Ishikawa (cell line): ENCODE measurements around the gene AMMECR1.

Source experiments
- FOXM1 ChIP-seq: IDR thresholded peaks from 2 replicates; pipeline ENCODE4 v1.6.1; 2012; ENCODE audit warnings: low read depth, borderline replicate concordance
- TAF1 ChIP-seq: IDR thresholded peaks from 2 replicates; pipeline ENCODE4 v1.6.1; 2012; ENCODE audit warnings: low read depth, mild to moderate bottlenecking

DNA sequence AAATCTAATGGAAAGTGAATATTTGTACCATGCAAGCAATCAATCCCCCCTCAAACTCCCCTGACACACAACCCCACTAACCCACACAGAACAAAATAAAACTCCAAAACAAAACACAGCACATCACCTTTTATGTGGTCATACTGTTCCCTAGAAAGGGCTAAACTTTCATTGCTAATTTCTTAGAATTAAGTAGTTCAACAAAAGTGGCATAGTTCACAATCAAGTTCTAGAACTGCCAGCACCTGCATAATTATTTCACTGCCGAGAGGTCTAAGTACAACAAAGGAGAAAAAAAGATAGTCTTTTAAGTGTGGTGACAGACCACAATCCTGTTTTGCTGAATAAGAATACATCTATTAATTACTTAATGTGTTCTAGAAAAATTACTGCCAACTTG is 58.8 kb downstream of the AMMECR1 start:
- no peak for TF ChIP-seq TAF1
- TF ChIP-seq FOXM1 = no peak
